GM12865 (cell line): ENCODE results near the gene FAM193A.
"Not testable (repeated sequence)": the region's sequence is repeated elsewhere in the genome, so short reads cannot be mapped to it uniquely, and the experiment has no call there.

Experiments used
- DNase-seq: peaks from one replicate; pipeline ENCODE4 v3.0.0; 2010; ENCODE audit warnings: low read depth
- H3K4me3 ChIP-seq: 2 replicates; pipeline ENCODE4 v1.5.1; 2011; ENCODE audit warnings: mild to moderate bottlenecking, low read depth, low read length, control low read depth
- TF ChIP-seq, protein P1 (sequence below): IDR thresholded peaks from 2 replicates; pipeline ENCODE4 v1.5.1; 2011; ENCODE audit warnings: low read length, control low read depth, low read depth, inconsistent platforms; ENCODE audit not compliant: insufficient read depth; ENCODE audit errors: missing control alignments

FAM193A gene

DNA sequence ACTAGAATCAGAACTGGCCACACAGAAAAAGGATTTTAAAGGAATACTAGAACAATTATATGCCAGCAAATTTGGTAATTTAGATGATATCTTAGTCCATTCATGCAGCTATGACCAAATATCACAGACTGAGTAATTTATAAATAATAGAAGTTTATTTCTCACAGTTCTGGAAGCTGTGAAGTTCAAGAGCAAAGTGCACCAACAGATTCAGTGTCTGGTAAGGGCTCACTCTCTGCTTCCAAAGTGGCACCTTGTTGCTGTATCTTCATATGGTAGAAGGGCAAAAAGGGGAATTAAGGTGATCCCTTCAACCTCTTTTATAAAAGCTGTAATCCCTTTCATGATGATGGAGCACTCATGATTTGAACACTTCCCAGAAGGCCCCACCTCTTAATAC lies 199.4 kb downstream of the FAM193A start:
- no peak for DNase-seq
- TF ChIP-seq, protein P1, sequence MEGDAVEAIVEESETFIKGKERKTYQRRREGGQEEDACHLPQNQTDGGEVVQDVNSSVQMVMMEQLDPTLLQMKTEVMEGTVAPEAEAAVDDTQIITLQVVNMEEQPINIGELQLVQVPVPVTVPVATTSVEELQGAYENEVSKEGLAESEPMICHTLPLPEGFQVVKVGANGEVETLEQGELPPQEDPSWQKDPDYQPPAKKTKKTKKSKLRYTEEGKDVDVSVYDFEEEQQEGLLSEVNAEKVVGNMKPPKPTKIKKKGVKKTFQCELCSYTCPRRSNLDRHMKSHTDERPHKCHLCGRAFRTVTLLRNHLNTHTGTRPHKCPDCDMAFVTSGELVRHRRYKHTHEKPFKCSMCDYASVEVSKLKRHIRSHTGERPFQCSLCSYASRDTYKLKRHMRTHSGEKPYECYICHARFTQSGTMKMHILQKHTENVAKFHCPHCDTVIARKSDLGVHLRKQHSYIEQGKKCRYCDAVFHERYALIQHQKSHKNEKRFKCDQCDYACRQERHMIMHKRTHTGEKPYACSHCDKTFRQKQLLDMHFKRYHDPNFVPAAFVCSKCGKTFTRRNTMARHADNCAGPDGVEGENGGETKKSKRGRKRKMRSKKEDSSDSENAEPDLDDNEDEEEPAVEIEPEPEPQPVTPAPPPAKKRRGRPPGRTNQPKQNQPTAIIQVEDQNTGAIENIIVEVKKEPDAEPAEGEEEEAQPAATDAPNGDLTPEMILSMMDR, result no peak
- no peak overlapping the region for H3K4me3 ChIP-seq

GRCh38 chr4:2738296-2738695 lies 201.8 kb downstream of the FAM193A start:
- not testable (repeated sequence) for H3K4me3 ChIP-seq, DNase-seq

GRCh38 chr4:2741626-2742025 lies 205.2 kb downstream of the FAM193A start:
- DNase-seq, result no peak
- TF ChIP-seq, protein P1, result no peak
- no peak overlapping the region for H3K4me3 ChIP-seq

GRCh38 chr4:2742081-2742822 lies 205.8 kb downstream of the FAM193A start:
- TF ChIP-seq, protein P1, result no peak
- no peak overlapping the region for H3K4me3 ChIP-seq
- no peak for DNase-seq

- TF ChIP-seq, protein P1, result no peak
- H3K4me3 ChIP-seq, result no peak overlapping the region
- no peak for DNase-seq
Measured at GRCh38 chr4:2742823-2743517, 206.5 kb downstream of the FAM193A start.

DNA sequence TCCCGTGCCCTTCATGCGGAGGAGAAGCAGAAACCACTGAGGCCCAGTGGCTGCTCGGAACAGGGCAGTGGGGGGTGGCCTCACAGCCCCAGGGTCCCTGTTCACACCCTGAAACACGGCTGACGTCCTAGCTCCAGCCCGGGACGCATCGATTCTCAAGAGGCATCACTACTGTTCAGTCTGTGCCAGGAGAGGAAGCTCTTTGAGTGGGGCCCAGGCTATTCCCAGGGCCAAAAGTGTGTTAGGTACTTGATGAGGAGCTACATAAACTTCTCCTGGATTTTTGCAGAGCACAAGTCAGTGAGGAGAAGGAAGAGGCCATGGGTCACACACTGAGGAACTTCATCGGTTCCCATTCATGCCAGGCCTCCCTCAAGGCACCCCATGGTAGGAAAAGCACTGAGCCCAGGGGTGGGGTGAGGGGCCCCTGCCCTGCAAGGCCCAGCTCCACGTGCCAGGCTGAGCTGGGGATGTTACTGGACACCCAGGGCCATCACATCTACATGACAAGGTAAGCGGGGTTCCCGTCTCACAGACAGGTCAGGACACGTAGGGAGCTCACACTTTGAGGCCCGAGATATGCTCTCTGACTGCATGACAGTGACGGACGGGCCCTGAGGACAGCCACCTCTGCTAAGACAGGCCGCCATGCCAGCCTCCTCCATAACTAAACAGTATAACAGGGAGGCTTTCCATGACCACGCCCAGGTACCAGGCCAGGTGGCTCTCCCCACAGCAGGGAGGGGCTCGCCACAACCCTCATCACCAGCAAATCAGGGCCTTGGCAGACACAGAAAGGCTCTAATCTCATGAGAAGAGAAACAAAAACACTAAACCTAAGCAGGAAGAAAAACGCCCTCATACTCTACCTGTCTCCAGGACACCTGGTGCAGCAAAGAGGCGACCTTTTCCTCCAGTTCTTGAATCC lies 207.3 kb downstream of the FAM193A start:
- no peak overlapping the region for H3K4me3 ChIP-seq
- TF ChIP-seq, protein P1, result no peak
- no peak for DNase-seq

DNA sequence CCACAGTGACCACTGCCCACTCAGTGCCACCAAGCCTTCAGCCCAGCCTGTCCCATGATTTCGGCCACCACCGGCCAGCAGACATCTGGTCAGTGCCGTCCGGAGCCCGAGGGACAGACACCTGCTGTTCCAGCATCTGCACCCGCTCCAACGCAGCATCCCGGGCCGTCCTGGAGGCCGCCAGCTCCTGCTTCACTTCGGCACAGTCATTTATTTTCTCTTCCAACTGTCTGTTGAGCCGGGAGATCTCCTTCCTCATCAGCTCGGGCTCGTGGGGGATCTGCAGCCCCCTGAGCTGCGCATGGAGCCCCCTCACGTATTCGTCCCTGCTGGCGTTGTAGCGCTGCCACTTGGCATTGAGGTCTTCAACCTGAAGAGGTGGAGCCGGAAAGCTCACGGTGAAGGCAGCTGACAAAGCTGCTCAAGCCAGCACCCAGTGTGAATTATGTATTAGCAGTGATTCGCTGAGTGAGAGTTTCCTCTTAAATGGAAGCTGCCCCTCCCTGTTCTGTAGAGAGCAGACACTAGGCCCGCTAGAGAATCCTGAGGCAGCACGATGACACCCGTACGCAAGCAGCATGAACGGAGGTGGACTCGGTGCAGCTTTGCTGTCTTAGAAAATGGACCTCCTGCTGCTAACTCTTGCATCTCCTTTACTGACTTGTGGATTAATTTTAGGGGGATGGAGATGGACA lies 208.3 kb downstream of the FAM193A start:
- TF ChIP-seq, protein P1, result no peak
- DNase-seq, result no peak
- H3K4me3 ChIP-seq, result no peak overlapping the region
